ENCODE measurements around the gene RPS3A.

The RPS3A gene

GRCh38 chr4:151148261-151148660 is 48.8 kb downstream of the RPS3A start:
- DNase-seq (ENCODE audit: low read depth) = no peak
- TF ChIP-seq CTCF (IDR thresholded peaks at IDR 0.05; ENCODE audit: control insufficient read depth, insufficient read depth, low read depth, low read length, missing control alignments) = no peak
- no peak overlapping the region for H3K4me3 ChIP-seq (ENCODE audit: control insufficient read depth, low read depth, low read length)

- TF ChIP-seq CTCF (IDR thresholded peaks at IDR 0.05; ENCODE audit: control insufficient read depth, insufficient read depth, low read depth, low read length, missing control alignments) = no peak
- H3K4me3 ChIP-seq (ENCODE audit: control insufficient read depth, low read depth, low read length) = no peak overlapping the region
- no peak for DNase-seq (ENCODE audit: low read depth)
Measured at GRCh38 chr4:151150821-151151580, 51.6 kb downstream of the RPS3A start.

- DNase-seq (ENCODE audit: low read depth) = no peak
- no peak for TF ChIP-seq CTCF (IDR thresholded peaks at IDR 0.05; ENCODE audit: control insufficient read depth, insufficient read depth, low read depth, low read length, missing control alignments)
- H3K4me3 ChIP-seq (ENCODE audit: control insufficient read depth, low read depth, low read length) = no peak overlapping the region
Measured at GRCh38 chr4:151152028-151152427, 52.6 kb downstream of the RPS3A start.

- H3K4me3 ChIP-seq (ENCODE audit: control insufficient read depth, low read depth, low read length) = no peak overlapping the region
- no peak for TF ChIP-seq CTCF (IDR thresholded peaks at IDR 0.05; ENCODE audit: control insufficient read depth, insufficient read depth, low read depth, low read length, missing control alignments)
- DNase-seq (ENCODE audit: low read depth) = no peak
Measured at GRCh38 chr4:151153585-151153984, 54.2 kb downstream of the RPS3A start.
